Rectal smooth muscle tissue (tissue), 1 donor: Measurements from ENCODE around the gene PUSL1.
"Not testable (repeated sequence)": the region's sequence is repeated elsewhere in the genome, so short reads cannot be mapped to it uniquely, and the experiment has no call there.

ENCODE experiments used
- H3K27ac ChIP-seq: one replicate; pipeline ENCODE4 v1.7.0; 2013; ENCODE audit warnings: low read depth, low read length, inconsistent platforms
- H3K27me3 ChIP-seq: one replicate; pipeline ENCODE4 v1.7.0; 2013; ENCODE audit warnings: low read length; ENCODE audit not compliant: control insufficient read depth, insufficient read depth
- H3K36me3 ChIP-seq: one replicate; pipeline ENCODE4 v1.7.0; 2013; ENCODE audit warnings: low read length; ENCODE audit not compliant: control insufficient read depth, insufficient read depth
- H3K4me1 ChIP-seq: one replicate; pipeline ENCODE4 v1.7.0; 2013; ENCODE audit warnings: low read length; ENCODE audit not compliant: control insufficient read depth, insufficient read depth
- H3K4me3 ChIP-seq: one replicate; pipeline ENCODE4 v1.7.0; 2013; ENCODE audit warnings: low read length
- H3K9ac ChIP-seq: one replicate; pipeline ENCODE4 v1.7.0; 2013; ENCODE audit warnings: low read length

The PUSL1 gene

DNA sequence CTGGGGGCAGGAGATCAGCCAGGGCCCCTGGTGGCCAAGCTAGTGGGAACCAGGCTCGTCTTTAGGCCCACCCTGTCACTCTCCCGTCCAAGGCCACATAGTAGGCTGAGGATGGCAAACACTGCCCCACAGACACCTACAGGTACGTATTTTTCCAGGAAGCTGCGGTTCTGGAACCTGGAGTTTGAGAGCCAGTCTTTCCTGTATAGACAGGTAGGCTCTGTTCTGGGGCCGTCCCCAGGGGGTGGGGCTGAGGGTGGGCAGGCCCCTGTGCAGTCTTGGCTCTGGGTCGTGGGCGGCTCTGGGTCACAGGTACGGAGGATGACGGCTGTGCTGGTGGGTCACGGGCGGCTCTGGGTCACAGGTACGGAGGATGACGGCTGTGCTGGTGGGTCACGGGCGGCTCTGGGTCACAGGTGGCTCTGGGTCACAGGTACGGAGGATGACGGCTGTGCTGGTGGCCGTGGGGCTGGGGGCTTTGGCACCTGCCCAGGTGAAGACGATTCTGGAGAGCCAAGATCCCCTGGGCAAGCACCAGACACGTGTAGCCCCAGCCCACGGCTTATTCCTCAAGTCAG is 2.2 kb downstream of the PUSL1 start:
- no peak overlapping the region for H3K27ac ChIP-seq

DNA sequence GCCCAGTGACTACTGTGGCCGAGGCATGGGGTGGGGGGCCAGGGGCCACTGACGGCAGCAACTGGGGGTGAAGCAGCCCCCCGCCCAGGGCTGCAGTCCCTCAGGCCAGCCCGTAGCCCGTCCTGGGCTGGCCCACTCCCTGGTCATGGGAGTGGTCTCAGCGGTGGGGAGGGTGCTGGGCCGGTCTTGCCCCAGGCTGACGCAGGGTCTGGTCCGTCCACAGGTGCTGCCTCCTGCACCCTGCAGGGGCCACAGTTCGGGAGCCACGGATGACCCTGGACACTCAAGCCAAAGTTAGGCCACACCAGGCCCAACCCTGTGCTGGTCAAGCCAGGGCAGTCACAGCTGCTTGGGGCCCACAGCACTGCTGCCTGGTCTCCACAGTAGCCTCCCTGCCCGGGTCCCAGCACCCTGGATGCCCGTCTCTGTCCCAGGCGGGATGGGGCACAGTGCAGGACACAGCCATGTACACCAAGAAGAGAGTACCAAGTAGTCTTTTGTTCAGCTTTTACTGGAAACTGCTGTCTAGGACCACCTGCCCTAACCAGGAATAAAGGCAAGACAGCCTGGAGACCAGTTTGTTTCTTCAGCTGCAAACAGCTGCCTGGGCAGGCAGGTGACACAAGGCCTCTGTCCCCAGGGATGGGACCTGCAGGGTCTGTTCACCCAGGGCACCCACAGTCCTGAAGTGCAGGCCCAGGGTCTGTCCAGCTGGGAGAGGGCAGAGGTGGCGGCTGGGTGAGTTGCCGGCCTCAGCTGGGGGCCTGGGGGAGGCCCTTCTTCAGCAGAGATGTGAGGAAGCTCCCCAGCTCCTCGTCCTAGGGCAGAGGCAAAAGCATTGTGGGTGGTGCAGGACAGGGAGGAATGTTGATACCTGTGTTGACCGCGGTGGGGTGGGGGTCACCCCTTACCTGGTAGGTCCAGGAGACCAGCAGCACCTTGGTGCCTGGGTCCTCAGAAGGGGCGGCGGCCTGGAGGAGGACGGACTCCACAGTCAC is 3.0 kb downstream of the PUSL1 start:
- Histone ChIP-seq H3K27me3 (no peaks in the 10 kb centered on the region), H3K36me3 (peaks cover 20% of the 10 kb centered on the region), H3K4me3 (no peak overlapping the region), H3K9ac (no peak overlapping the region), H3K4me1 (peaks cover 10% of the 10 kb centered on the region), H3K27ac (no peak overlapping the region)

More for the DNA sequence above, 2.2 kb downstream of the PUSL1 start:
- Histone ChIP-seq H3K4me1 (peaks cover 16% of the 10 kb centered on the region), H3K27me3 (no peaks in the 10 kb centered on the region), H3K36me3 (peaks cover 20% of the 10 kb centered on the region), H3K4me3 (no peak overlapping the region), H3K9ac (no peak overlapping the region)

DNA sequence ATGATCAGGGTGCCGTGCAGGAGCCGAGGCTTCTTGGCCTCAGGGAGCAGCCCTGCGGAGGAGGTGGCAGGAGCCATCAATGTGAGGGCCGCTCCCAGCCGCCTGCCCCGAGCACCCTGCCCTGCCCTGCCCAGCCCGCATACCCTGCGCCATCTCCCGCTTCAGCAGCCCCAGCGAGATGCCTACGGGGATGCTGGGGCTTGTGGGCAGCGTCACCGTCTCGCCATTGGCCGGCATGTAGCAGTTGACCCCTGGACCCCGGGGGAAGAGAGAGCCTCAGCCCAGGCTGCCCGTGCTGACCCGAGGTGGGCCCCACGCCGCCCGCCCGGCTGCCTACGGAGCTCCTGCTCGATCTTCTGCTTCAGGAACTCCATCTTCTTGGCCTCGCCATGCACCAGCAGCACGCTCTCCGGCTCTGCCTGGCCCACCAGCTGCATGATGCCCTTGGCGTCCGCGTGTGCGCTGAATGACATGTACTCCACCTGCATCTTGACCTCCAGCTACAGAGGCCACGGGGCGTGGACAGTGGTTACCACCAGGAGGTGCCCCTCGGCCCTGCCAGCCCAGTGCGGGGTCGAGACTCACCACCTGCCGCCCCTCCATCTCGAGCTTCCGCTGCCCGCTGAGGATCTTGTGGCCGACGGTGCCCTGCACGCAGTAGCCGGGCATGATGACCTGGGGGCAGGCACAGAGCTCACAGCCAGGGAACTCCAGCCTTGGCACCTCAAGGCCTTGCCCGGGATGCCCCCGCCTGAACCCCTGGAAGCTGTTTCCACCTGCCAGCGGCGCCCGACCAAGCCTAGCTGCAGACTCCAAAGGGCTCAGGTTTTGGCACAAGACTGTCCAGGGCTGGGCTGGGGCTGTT is 4.3 kb downstream of the PUSL1 start:
- Histone ChIP-seq H3K4me1 (peaks cover 9% of the 10 kb centered on the region), H3K27me3 (no peaks in the 10 kb centered on the region), H3K9ac (no peak overlapping the region), H3K4me3 (no peak overlapping the region), H3K36me3 (peaks cover 20% of the 10 kb centered on the region), H3K27ac (no peak overlapping the region)

- H3K36me3 ChIP-seq = peaks cover 20% of the 10 kb centered on the region
- peaks cover 11% of the 10 kb centered on the region for H3K4me1 ChIP-seq
- H3K9ac ChIP-seq = no peak overlapping the region
These were observed 5.3 kb downstream of the PUSL1 start for GRCh38 chr1:1313500-1314236.

DNA sequence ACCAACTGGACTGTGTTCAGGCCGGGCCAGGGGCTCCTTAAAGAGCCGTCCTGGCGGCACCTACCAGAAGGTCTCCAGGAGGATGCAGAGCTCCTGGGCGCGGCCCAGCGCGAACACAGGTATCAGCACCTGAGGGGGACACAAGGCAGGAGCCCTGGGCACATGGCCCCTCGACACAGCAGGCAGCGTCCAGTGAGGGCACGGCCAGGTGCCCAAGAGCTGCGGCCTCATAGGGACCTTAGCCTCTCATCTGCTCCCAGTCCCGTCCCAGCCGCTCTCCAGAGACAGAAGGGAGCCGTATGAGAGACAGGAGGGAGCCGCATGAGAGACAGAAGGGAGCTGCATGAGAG is 5.8 kb downstream of the PUSL1 start:
- no peak overlapping the region for H3K27ac ChIP-seq
- no peak overlapping the region for H3K9ac ChIP-seq
- H3K4me3 ChIP-seq = no peak overlapping the region
- no peaks in the 10 kb centered on the region for H3K27me3 ChIP-seq
- peaks cover 22% of the 10 kb centered on the region for H3K36me3 ChIP-seq
- peaks cover 13% of the 10 kb centered on the region for H3K4me1 ChIP-seq

More at GRCh38 chr1:1313500-1314236, 5.3 kb downstream of the PUSL1 start:
- H3K4me3 ChIP-seq = no peak overlapping the region
- H3K27me3 ChIP-seq = no peaks in the 10 kb centered on the region
- H3K27ac ChIP-seq = no peak overlapping the region

DNA sequence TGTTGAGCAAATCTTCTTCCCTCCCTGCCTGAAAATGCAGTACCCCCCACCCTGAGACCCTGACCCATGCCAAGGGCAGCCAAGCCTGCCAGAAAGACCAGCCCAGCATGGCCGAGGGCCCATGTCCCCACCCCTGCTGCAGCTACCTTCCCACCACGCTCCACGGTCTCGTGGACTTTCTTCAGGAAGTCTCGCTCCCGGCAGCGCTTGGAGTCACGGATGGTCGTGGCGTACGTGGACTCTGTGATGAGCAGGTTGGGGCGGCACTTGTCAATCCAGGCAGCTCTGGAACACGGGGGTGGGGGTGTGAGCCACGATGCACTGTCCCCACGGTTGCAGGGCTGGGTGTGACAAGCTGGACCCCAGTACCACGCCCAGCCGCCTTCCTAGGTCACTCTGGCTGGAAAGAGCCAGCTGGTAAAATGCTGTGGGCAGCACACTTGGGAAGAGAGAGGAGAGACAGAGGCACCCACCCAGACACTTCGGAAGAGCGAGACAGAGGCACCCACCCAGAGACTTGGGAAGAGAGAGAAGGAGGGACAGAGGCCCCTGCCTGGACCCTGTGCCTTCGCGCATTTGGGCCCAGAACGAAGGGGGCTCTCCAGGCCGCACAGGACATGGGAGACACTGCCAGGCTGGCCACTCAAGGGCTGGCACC is 6.4 kb downstream of the PUSL1 start:
- Histone ChIP-seq H3K27ac (no peak overlapping the region), H3K36me3 (peaks cover 27% of the 10 kb centered on the region), H3K9ac (no peak overlapping the region), H3K4me3 (no peak overlapping the region), H3K27me3 (no peaks in the 10 kb centered on the region), H3K4me1 (peaks cover 8% of the 10 kb centered on the region)

GRCh38 chr1:1315435-1315954 is 7.1 kb downstream of the PUSL1 start:
- no peak overlapping the region for H3K4me3 ChIP-seq
- H3K36me3 ChIP-seq = peaks cover 31% of the 10 kb centered on the region
- H3K27me3 ChIP-seq = no peaks in the 10 kb centered on the region
- H3K4me1 ChIP-seq = peaks cover 8% of the 10 kb centered on the region
- no peak overlapping the region for H3K27ac ChIP-seq
- H3K9ac ChIP-seq = no peak overlapping the region

- H3K27me3 ChIP-seq, H3K27ac ChIP-seq, H3K9ac ChIP-seq, H3K4me1 ChIP-seq, H3K4me3 ChIP-seq: not testable (repeated sequence)
- H3K36me3 ChIP-seq = peaks cover 31% of the 10 kb centered on the region
These were observed 7.8 kb downstream of the PUSL1 start for GRCh38 chr1:1316199-1316598.

- H3K4me3 ChIP-seq = no peak overlapping the region
- no peak overlapping the region for H3K9ac ChIP-seq
- H3K36me3 ChIP-seq = peaks cover 27% of the 10 kb centered on the region
- peak overlapping the region; percentile 81 for H3K27ac ChIP-seq
- peaks cover 10% of the 10 kb centered on the region for H3K4me1 ChIP-seq
- no peaks in the 10 kb centered on the region for H3K27me3 ChIP-seq
These were observed 9.0 kb downstream of the PUSL1 start for GRCh38 chr1:1317420-1317819.

- Histone ChIP-seq H3K4me3 (no peak overlapping the region), H3K27me3 (no peaks in the 10 kb centered on the region), H3K4me1 (peaks cover 13% of the 10 kb centered on the region), H3K27ac (peak overlapping the region; percentile 81), H3K9ac (no peak overlapping the region), H3K36me3 (peaks cover 22% of the 10 kb centered on the region)
These were observed 9.8 kb downstream of the PUSL1 start for GRCh38 chr1:1318131-1318652.
